GM12878 (cell line): Measurements from ENCODE around the gene SNX13. TPM values are rescaled to one million over a fixed set of nuclear protein-coding genes. Genes with fewer than 3 reads are reported as not detected.

ENCODE experiments used
- CBX5 ChIP-seq: sonication (generic); IDR thresholded peaks from 2 replicates; pipeline ENCODE4 v1.6.1; 2016; ENCODE audit warnings: low read depth, moderate library complexity, mild to moderate bottlenecking, inconsistent platforms
- CEBPZ ChIP-seq: fragments of 150-350 bp; IDR thresholded peaks from 2 replicates; pipeline ENCODE4 v1.6.1; 2016; ENCODE audit warnings: low read depth, low read length
- EP300 ChIP-seq, 2 experiments: fragments of 150-350 bp in 1 of 2; IDR thresholded peaks; 2 replicates each; pipeline ENCODE4 v1.6.1; 2011 to 2012; ENCODE audit warnings: low read depth in 2 of 2, low read length in 2 of 2, borderline replicate concordance in 1 of 2, improper control_type of control experiment in 1 of 2, inconsistent platforms in 1 of 2; ENCODE audit not compliant: control insufficient read depth in 1 of 2
- EZH2 ChIP-seq: IDR thresholded peaks from 2 replicates; pipeline ENCODE4 v1.6.1; 2012; ENCODE audit warnings: low read depth, mild to moderate bottlenecking, control low read depth, inconsistent platforms, low read length, borderline replicate concordance; ENCODE audit not compliant: control insufficient read depth
- FOXK2 ChIP-seq: fragments of 450-650 bp; IDR thresholded peaks from 2 replicates; pipeline ENCODE4 v1.6.1; 2017; ENCODE audit warnings: mild to moderate bottlenecking, moderate library complexity
- RAD51 ChIP-seq: fragments of 450-650 bp; IDR thresholded peaks from 2 replicates; pipeline ENCODE4 v1.6.1; 2016; ENCODE audit warnings: moderate library complexity, mild to moderate bottlenecking, inconsistent platforms
- RCOR1 ChIP-seq: conservative IDR thresholded peaks from 2 replicates; pipeline ENCODE4 v1.6.1; 2012; ENCODE audit warnings: low read depth, low read length, improper control_type of control experiment
- polyA plus RNA-seq, 11 experiments: library from polyadenylated mRNA; depleted of rRNA in 4 of 11; unstranded in 6 of 11; stranded (reverse) in 5 of 11; fragments of >200 nt; fragmentation: Nextera tagmentation in 4 of 11; fragmentation: Illumina TruSeq in 1 of 11; extraction: Ambion mirVana in 4 of 11; extraction: Trizol in 1 of 11; gene quantifications; 1 replicate in 1 of 11; 2 replicates in 10 of 11; pipeline versions ENCODE4 v1.2.1 to v1.2.3, GENCODE V29; 2011 to 2016; ENCODE audit warnings: inconsistent platforms in 2 of 11, missing spikeins in 2 of 11, low read depth in 1 of 11
- total RNA-seq, 4 experiments: library from RNA; depleted of rRNA in 3 of 4; stranded (reverse); fragments of >200 nt in 3 of 4; fragmentation: Illumina TruSeq in 1 of 4; extraction: Trizol in 1 of 4; gene quantifications; 2 replicates each; pipeline versions ENCODE4 v1.2.1 to v1.2.3, GENCODE V29; 2013 to 2021
- TF ChIP-seq, protein P1 (sequence below): fragments of 450-650 bp; IDR thresholded peaks from 2 replicates; pipeline ENCODE4 v1.6.1; 2017; ENCODE audit warnings: mild to moderate bottlenecking

SNX13 gene
- total and polyA plus RNA-seq, 10 of the 15 experiments (the other 5 are each of a cell fraction or from before 2014, with no cell fraction given), result 2.2 to 17.1 (median 11.9) TPM

- TF ChIP-seq CBX5, result no peak
- TF ChIP-seq, protein P1, sequence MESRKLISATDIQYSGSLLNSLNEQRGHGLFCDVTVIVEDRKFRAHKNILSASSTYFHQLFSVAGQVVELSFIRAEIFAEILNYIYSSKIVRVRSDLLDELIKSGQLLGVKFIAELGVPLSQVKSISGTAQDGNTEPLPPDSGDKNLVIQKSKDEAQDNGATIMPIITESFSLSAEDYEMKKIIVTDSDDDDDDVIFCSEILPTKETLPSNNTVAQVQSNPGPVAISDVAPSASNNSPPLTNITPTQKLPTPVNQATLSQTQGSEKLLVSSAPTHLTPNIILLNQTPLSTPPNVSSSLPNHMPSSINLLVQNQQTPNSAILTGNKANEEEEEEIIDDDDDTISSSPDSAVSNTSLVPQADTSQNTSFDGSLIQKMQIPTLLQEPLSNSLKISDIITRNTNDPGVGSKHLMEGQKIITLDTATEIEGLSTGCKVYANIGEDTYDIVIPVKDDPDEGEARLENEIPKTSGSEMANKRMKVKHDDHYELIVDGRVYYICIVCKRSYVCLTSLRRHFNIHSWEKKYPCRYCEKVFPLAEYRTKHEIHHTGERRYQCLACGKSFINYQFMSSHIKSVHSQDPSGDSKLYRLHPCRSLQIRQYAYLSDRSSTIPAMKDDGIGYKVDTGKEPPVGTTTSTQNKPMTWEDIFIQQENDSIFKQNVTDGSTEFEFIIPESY, result no peak
- no peak for TF ChIP-seq FOXK2
- no peak for TF ChIP-seq RCOR1
- no peak for TF ChIP-seq RAD51
- TF ChIP-seq EP300 (IDR thresholded peaks at IDR 0.05; ENCODE audit: borderline replicate concordance in 1 of 2, control insufficient read depth in 1 of 2, low read depth in 2 of 2, low read length in 2 of 2), result no peak
- TF ChIP-seq EZH2, result no peak
- no peak for TF ChIP-seq CEBPZ
These were observed 57.6 kb downstream of the SNX13 start (continued) for GRCh38 chr7:17882685-17883084.
